GM12891 (cell line): ENCODE data around the gene ZNF444.

Source experiments
- PAX5 ChIP-seq: IDR thresholded peaks from 2 replicates; pipeline ENCODE4 v1.6.1; 2011; ENCODE audit warnings: low read length, moderate library complexity, mild to moderate bottlenecking; ENCODE audit not compliant: insufficient read depth, severe bottlenecking
- POLR2A ChIP-seq: IDR thresholded peaks from 2 replicates; pipeline ENCODE4 v1.6.1; 2011; ENCODE audit warnings: low read depth, low read length, control low read depth
- POLR2AphosphoS5 ChIP-seq: IDR thresholded peaks from 2 replicates; pipeline ENCODE4 v1.6.1; 2011; ENCODE audit warnings: low read depth, low read length, control low read depth
- POU2F2 ChIP-seq: IDR thresholded peaks from 2 replicates; pipeline ENCODE4 v1.6.1; 2011; ENCODE audit warnings: low read depth, mild to moderate bottlenecking, control low read depth, low read length, moderate library complexity
- SPI1 ChIP-seq: IDR thresholded peaks from 2 replicates; pipeline ENCODE4 v1.6.1; 2011; ENCODE audit warnings: low read depth, low read length, control low read depth
- TAF1 ChIP-seq: IDR thresholded peaks from 2 replicates; pipeline ENCODE4 v1.6.1; 2011; ENCODE audit warnings: low read depth, low read length, control low read depth

DNA sequence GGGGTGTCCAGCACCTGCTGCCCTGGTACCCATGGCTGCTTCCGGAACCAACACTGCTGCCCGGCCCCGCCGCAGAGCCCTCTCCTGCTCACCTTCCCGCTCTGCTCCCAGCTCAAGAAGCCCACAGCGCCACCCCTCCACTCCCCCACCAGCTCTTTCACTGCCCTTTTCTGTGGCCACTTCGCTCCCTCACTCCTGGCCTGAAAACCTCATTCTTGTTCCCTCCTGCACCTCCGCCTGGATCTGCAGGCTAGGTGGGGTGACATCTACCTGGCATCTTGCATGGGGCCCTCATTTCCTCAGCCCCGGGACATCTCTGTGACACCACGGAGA is 26.3 kb upstream of the ZNF444 start:
- TF ChIP-seq POLR2A (no peak), SPI1 (no peak), POLR2AphosphoS5 (no peak), TAF1 (no peak), POU2F2 (no peak), PAX5 (no peak)
